ENCODE measurements around the gene SAMD8.
"Not testable (repeated sequence)": the region's sequence is repeated elsewhere in the genome, so short reads cannot be mapped to it uniquely, and the experiment has no call there.

DNA sequence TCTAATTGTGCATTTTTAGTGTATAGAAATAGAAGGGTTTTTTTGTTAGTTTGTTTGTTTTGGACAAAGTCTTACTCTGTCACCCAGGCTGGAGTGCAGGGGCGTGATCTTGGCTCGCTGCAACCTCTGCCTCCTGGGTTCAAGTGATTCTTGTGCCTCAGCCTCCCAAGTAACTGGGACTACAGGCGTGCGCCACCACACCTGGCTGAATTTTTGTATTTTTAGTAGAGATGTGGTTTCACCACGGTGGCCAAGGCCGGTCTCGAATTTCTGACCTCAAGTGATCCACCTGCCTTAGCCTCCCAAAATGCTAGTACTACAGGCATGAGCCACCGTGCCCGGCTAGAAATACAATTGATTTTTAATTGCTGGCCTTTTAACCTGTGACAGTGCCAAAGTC lies 77.1 kb downstream of the SAMD8 start:
- TF ChIP-seq, protein P1, sequence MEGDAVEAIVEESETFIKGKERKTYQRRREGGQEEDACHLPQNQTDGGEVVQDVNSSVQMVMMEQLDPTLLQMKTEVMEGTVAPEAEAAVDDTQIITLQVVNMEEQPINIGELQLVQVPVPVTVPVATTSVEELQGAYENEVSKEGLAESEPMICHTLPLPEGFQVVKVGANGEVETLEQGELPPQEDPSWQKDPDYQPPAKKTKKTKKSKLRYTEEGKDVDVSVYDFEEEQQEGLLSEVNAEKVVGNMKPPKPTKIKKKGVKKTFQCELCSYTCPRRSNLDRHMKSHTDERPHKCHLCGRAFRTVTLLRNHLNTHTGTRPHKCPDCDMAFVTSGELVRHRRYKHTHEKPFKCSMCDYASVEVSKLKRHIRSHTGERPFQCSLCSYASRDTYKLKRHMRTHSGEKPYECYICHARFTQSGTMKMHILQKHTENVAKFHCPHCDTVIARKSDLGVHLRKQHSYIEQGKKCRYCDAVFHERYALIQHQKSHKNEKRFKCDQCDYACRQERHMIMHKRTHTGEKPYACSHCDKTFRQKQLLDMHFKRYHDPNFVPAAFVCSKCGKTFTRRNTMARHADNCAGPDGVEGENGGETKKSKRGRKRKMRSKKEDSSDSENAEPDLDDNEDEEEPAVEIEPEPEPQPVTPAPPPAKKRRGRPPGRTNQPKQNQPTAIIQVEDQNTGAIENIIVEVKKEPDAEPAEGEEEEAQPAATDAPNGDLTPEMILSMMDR (conservative IDR thresholded peaks at IDR 0.05; ENCODE audit: low read depth, low read length), result not testable (repeated sequence)
- not testable (repeated sequence) for TF ChIP-seq EZH2 (IDR thresholded peaks at IDR 0.05; ENCODE audit: borderline replicate concordance, low read depth, low read length, poor library complexity, severe bottlenecking)
